ENCODE data around the gene SYT6. TPM values are rescaled to one million over a fixed set of nuclear protein-coding genes. Genes with fewer than 3 reads are reported as not detected.
A peak's percentile ranks its signal among the peaks of the same experiment; 100 is the strongest.

Gene SYT6
- total and polyA plus RNA-seq, 2 experiments from 2014 or later: 0.09 TPM; not detected in 1

GRCh38 chr1:114082867-114083585 is 70.6 kb downstream of the SYT6 start:
- Histone ChIP-seq H3K4me1 (ENCODE audit: low read depth) (peaks cover 11% of the 10 kb centered on the region), H3K27ac (no peak overlapping the region), H3K36me3 (no peaks in the 10 kb centered on the region), H3K27me3 (peaks cover 27% of the 10 kb centered on the region), H3K9me3 (ENCODE audit: low read depth) (no peaks in the 10 kb centered on the region), H3K4me3 (no peak overlapping the region)
- no peak for TF ChIP-seq CTCF (IDR thresholded peaks at IDR 0.05; ENCODE audit: low read depth, low read length)
- DNase-seq (ENCODE audit: low read depth in 1 of 2, low spot score in 1 of 2): no peak

GRCh38 chr1:114082304-114082630 is 71.4 kb downstream of the SYT6 start:
- Histone ChIP-seq H3K4me1 (ENCODE audit: low read depth) (peaks cover 11% of the 10 kb centered on the region), H3K9me3 (ENCODE audit: low read depth) (no peaks in the 10 kb centered on the region), H3K27me3 (peaks cover 32% of the 10 kb centered on the region), H3K36me3 (no peaks in the 10 kb centered on the region), H3K4me3 (no peak overlapping the region), H3K27ac (no peak overlapping the region)
- no peak for TF ChIP-seq CTCF (IDR thresholded peaks at IDR 0.05; ENCODE audit: low read depth, low read length)
- no peak for DNase-seq (ENCODE audit: low read depth in 1 of 2, low spot score in 1 of 2)

- Histone ChIP-seq H3K27ac (no peak overlapping the region), H3K36me3 (no peaks in the 10 kb centered on the region), H3K4me1 (ENCODE audit: low read depth) (peaks cover 11% of the 10 kb centered on the region), H3K4me3 (no peak overlapping the region), H3K27me3 (peaks cover 33% of the 10 kb centered on the region), H3K9me3 (ENCODE audit: low read depth) (no peaks in the 10 kb centered on the region)
- peak in 1 of 2 donors; percentile 37 for DNase-seq (ENCODE audit: low read depth in 1 of 2, low spot score in 1 of 2)
- no peak for TF ChIP-seq CTCF (IDR thresholded peaks at IDR 0.05; ENCODE audit: low read depth, low read length)
Measured at GRCh38 chr1:114081437-114082303, 72.0 kb downstream of the SYT6 start.

GRCh38 chr1:114080511-114081436 is 72.9 kb downstream of the SYT6 start:
- H3K4me1 ChIP-seq (ENCODE audit: low read depth): peaks cover 11% of the 10 kb centered on the region
- no peak for TF ChIP-seq CTCF (IDR thresholded peaks at IDR 0.05; ENCODE audit: low read depth, low read length)
- H3K27me3 ChIP-seq: peaks cover 38% of the 10 kb centered on the region
- DNase-seq (ENCODE audit: low read depth in 1 of 2, low spot score in 1 of 2): no peak
- H3K4me3 ChIP-seq: no peak overlapping the region
- no peak overlapping the region for H3K27ac ChIP-seq
- no peaks in the 10 kb centered on the region for H3K9me3 ChIP-seq (ENCODE audit: low read depth)
- no peaks in the 10 kb centered on the region for H3K36me3 ChIP-seq

- Histone ChIP-seq H3K4me3 (no peak overlapping the region), H3K27ac (no peak overlapping the region), H3K27me3 (peaks cover 47% of the 10 kb centered on the region), H3K9me3 (ENCODE audit: low read depth) (no peaks in the 10 kb centered on the region), H3K4me1 (ENCODE audit: low read depth) (peaks cover 11% of the 10 kb centered on the region), H3K36me3 (no peaks in the 10 kb centered on the region)
- no peak for TF ChIP-seq CTCF (IDR thresholded peaks at IDR 0.05; ENCODE audit: low read depth, low read length)
- DNase-seq (ENCODE audit: low read depth in 1 of 2, low spot score in 1 of 2): no peak
Measured at GRCh38 chr1:114079596-114080190, 74.0 kb downstream of the SYT6 start.
